SH-SY5Y (cell line): ENCODE results near the gene PSAP.

Experiments
- GATA2 ChIP-seq: IDR thresholded peaks from 2 replicates; pipeline ENCODE4 v1.6.1; 2011; ENCODE audit warnings: mild to moderate bottlenecking, low read depth, low read length
- GATA3 ChIP-seq: IDR thresholded peaks from 2 replicates; pipeline ENCODE4 v1.6.1; 2011; ENCODE audit warnings: low read depth, mild to moderate bottlenecking, low read length, moderate library complexity

The PSAP gene

GRCh38 chr10:71770789-71771188 is 80.3 kb downstream of the PSAP start:
- TF ChIP-seq GATA2 (no peak), GATA3 (no peak)

DNA sequence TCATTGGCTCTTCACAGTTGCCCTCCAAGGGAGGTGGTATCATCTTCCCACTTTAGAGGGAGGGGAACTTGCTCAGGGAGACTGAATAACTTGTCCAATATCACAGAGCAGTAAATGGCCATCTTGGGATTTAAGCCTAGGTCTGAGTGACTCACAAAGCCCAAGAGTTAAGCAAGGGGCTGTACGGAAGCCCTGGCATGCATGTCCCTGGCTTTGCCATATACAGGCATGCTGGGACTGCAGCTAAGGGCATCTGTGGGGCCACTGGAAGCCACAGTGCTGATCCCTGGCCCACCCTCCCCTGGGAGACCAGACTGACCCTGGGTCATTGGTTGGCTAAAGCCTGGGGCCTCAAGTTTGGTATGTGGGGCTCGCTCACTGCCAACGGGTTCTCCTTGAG is 80.8 kb downstream of the PSAP start:
- TF ChIP-seq GATA3 (no peak), GATA2 (no peak)

DNA sequence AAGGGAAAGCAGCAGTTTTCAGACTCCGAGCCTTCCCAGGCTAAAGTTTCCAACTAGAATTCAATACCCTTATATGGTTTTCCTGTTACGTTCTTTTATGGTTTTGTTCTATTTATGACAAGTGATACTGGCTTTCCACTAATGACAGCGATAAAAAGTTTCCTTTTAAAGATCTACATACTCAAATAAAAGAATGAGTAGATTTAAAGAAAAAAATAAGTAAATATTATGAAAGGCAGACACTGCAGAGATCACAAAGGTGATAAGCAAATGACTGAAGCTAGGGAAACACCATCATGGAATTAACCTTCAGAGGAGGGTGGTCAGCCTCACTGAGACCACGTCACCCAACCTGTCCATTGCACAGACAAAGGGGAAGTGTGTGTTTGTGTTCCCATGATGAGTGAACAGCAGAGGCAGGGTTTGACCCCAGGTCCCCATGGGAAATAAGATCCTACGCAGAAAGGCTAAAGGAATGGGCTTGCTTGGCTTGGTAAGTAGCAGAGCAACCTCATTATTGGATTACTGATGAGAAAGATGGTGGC is 81.7 kb downstream of the PSAP start:
- TF ChIP-seq GATA2 (peak; percentile 40; the same call in 1 of the 2 replicates), GATA3 (no peak)

DNA sequence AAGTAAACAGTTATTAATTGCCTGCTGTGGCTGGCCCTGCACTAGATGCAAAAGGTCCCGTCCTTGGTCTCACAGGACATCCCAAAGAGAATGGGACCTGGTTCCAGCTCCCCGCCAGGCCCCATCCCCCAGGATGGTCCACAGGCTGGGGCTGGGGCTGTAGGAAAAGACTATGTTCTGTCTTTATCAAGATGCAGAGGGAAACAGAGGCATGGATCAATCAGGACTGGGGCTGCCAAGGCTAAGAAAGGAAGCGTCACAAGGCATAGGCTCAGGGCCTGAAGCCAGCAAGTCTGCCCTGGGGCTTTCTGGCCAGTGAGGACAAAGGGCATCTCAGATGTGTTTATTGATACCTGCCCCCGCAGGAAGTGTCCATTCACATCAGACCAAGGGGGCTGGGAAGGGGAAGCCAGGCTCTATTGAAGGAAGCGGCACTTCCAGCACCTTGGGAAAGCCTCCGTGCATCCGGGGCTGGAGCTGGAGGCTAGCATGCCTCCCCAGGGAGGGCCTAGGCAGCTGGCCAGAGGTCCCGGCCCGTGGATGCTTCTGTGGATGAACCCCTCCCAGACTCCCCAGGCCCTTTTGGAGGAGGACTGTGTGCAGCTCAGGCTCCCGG is 83.5 kb downstream of the PSAP start:
- TF ChIP-seq GATA3 (no peak), GATA2 (no peak)

DNA sequence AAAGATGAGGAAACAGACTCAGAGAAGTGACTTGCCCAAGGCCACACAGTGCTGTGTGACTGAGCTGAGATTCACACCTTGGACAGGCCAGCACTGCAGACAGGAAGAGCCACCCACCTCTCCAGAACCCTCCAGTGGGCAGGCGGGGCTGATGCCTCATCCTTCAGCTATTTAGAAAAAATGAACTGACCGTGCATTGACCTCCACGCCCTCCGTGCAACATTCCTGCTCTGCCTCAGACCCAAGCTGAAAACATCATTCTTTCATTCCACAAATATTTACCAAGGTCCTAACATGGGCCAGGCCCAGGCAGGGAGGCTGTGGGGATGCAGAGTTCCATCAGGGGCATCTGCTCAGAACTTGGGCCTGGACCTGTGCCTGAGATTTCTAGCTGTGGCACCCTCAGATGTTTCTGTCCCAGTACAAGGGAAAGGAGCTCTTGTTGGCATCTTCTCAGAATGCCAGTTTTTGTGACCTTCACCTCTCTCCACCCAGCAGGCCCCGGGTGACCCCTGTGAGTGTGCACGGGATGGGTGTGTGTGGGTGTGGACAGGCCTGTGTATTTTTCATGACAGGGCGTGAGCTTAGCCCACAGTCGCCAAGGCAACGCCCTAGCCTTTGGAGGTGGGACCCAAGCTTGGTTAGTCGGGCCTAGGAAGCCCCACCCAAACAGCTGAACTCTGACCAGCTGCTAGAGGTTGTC is 84.2 kb downstream of the PSAP start:
- TF ChIP-seq GATA2: no peak
- no peak for TF ChIP-seq GATA3
